ENCODE results near the gene MAPRE3. TPM values are rescaled to one million over a fixed set of nuclear protein-coding genes. Genes with fewer than 3 reads are reported as not detected.

MAPRE3 gene
- total RNA-seq, 1 experiment from 2014 or later, result 2.3 TPM

DNA sequence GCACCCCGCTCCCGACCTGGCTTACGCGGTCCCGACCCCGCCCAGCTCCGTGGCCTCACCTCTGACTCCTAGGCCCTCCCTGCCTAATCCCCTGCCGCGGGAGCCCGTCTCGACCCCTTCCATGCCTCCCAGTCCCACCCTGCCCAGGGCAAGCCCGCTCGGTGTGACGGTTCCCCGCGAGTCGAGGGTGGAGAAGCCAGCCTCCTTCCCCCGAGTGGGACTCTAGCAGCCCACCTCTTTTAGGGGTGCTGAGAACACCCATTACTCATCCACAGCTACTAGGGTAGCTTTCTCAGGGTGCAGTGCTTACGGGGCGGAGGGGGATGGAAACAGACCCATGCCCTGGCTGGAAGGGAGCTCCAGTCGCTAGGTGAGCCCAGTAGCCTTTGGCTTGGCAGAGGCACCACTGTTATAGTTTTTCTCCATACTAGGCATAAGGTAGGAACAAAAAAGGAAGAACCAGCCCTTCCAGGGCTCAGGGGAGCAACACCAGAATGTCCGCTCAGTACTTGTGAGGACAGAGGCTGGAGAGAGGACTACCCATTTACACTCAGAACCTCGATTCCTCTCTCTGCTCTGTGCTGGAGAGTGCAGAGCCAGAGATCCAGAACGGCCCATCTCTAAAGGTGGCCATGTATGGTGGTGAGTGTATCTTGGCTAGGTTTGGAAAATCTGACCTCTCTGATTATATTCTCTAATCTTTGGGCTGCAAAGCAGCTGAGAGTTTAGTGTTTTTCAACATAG lies 81.6 kb downstream of the MAPRE3 start:
- DNase-seq (ENCODE audit: low spot score), result no peak
- in situ Hi-C loops (cut with HindIII; ENCODE audit: low sequenced_read_pairs), result no loop called here

DNA sequence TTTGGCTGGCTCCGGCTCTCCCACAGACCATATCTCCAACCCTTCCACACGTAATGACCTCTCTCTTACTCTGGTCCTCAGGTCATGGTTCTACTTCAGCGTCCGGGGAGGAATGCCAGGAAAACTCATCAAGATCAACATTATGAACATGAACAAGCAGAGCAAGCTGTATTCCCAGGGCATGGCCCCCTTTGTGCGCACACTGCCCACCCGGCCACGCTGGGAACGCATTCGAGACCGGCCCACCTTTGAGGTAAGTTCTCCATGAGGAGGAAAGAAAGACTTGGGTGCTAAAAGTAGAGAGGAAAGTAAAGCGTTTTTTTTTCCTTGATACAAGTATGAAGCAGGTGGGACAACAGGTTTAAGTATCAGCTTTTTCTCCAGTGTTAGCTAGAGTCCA lies 82.9 kb downstream of the MAPRE3 start:
- DNase-seq (ENCODE audit: low spot score), result no peak
- in situ Hi-C loops (cut with HindIII; ENCODE audit: low sequenced_read_pairs), result no loop called here

DNA sequence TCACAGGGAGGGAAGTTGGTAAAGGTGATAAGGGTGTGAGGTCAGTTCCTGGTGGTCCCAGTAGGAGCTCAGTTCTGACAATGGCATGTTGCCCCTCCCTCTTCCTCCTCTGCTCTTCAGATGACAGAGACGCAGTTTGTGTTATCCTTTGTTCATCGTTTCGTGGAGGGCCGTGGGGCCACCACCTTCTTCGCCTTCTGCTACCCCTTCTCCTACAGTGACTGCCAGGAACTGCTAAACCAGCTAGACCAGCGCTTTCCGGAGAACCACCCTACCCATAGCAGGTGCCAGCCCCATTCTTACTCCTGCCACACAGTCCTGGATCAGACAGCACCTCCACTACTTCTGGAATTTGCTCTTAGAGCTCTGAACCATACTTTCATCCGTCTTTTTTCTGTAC lies 83.3 kb downstream of the MAPRE3 start:
- DNase-seq (ENCODE audit: low spot score), result no peak
- in situ Hi-C loops (cut with HindIII; ENCODE audit: low sequenced_read_pairs), result no loop called here

DNA sequence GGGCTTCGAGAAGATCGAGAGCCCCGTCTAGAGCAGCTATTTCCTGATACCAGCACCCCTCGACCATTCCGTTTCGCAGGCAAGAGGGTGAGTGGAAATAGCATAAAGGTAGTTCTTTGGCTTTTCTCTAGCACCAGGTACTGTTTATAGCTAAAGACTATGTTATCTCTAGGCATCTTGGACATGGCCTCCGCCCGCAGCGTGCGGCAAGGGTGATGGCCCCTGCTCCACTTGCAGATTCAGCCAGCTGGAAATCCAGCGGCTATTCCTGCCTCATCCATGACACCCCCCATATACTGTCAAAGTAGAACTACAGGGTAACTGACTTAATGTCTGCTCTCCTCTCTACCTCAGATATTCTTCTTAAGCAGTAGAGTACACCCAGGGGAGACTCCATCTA lies 84.3 kb downstream of the MAPRE3 start:
- DNase-seq (ENCODE audit: low spot score), result no peak
- in situ Hi-C loops (cut with HindIII; ENCODE audit: low sequenced_read_pairs), result no loop called here

DNA sequence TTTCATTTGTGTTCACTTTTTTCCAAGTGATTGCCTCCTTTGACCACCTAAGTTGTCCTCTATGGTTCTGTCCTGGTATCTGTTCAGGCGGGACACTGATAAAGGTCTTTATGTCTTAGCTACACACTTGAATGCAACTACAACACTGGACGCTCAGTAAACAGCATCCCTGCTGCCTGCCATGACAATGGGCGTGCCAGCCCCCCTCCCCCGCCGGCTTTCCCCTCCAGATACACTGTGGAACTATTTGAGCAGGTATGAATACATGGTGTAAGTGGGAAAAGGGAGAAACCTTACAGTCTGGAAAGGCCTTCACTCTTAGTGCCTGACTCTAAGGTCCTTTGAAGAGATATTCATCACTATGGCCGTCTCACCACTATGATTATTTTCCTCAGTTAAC lies 86.7 kb downstream of the MAPRE3 start:
- in situ Hi-C loops (cut with HindIII; ENCODE audit: low sequenced_read_pairs), result no loop called here
- DNase-seq (ENCODE audit: low spot score), result no peak

DNA sequence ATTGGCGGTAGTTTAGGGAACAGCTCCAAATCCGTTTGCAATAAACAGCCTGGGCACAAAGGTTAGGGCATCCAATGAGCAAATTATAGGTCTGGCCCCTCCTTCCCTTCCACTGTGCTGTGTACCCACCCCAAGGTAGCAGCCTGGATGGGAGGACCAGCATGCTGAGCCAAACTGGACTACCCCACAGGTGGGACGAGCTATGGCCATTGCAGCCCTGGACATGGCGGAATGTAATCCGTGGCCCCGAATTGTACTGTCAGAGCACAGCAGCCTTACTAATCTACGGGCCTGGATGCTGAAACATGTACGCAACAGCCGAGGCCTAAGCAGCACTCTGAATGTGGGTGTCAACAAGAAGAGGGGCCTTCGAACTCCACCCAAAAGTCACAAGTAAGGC lies 87.8 kb downstream of the MAPRE3 start:
- DNase-seq (ENCODE audit: low spot score), result no peak
- in situ Hi-C loops (cut with HindIII; ENCODE audit: low sequenced_read_pairs), result no loop called here

DNA sequence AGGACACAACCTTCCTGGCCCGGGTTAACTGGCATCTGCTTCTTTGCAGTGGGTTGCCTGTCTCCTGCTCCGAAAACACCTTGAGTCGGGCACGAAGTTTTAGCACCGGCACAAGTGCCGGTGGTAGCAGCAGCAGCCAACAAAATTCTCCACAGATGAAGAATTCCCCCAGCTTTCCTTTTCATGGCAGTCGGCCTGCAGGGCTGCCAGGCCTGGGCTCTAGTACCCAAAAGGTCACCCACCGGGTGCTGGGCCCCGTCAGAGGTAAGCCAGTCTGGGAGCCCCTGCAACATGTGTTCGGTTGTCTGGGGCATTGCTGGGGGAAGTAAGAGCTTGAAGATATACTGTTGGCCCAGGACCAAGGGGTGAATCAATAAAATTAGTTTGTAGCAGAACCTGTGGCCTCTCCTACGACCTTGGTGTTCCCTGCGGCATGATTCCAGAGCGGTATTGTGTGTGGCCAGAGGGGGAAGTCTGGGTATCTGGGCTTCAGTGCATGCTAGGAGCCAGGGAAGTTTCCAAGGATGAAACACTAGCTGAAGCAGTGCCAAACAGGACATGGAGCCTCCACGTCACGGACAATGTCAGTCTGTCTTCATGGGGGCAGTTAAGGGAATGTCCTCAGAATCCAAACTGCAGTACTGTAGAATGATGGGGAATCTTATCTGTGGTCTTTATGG lies 88.8 kb downstream of the MAPRE3 start:
- in situ Hi-C loops (cut with HindIII; ENCODE audit: low sequenced_read_pairs), result no loop called here
- DNase-seq (ENCODE audit: low spot score), result no peak

DNA sequence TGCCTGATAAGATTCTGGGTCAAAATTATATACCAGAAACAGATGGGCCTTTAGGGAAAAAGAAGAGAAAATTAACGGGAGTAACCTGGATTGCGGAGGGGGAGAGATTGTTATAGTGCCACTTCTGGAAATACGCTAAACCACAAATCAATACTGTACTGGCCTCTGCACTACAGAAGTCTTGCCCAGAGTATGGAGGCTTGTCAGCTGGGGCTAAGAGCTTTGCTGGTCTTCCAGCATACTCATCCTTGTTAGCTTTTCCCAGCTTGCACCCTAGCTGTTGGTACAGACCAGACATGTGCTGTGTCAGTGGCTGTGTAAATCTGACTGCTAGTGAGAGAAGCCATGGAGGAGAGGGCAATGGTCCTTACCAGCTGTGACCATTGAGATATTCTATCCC lies 89.9 kb downstream of the MAPRE3 start:
- in situ Hi-C loops (cut with HindIII; ENCODE audit: low sequenced_read_pairs), result no loop called here
- DNase-seq (ENCODE audit: low spot score), result no peak

DNA sequence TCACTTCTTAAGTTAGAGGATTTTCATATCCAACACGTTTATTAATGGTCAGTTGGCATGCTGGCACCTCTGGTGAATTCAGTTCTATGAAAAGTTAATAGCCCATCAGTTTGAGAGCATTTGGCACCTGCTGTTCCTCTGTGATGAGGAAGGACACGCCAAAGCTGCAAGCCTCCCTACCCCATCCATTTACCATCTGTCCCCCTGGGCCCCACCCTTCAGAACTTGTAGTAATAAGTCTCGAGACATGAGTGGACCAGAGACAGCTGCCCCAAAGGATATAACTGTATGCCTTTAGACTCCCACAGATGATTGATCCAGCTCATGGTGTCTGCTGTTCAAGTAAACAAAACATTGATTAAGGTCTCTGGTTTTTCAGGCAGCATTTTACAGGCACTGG lies 94.7 kb downstream of the MAPRE3 start:
- DNase-seq (ENCODE audit: low spot score), result no peak
- in situ Hi-C loops (cut with HindIII; ENCODE audit: low sequenced_read_pairs), result no loop called here

DNA sequence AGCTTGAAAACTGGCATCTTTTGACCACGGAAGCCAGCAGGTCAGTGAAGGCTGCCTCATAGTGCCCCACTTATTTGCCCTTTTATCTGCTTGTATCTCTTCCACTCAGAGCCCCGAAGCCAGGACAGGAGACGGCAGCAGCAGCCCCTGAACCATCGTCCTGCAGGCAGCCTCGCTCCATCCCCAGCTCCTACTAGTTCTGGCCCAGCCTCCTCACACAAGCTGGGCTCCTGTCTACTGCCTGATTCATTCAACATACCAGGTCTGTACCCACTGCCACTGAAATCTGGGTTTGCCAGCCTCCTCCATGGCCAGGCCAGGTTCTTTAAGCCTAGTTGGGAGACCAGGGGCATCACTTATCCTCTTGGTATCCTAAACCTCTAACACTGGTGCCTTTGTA lies 96.9 kb downstream of the MAPRE3 start:
- no peak for DNase-seq (ENCODE audit: low spot score)
- in situ Hi-C loops (cut with HindIII; ENCODE audit: low sequenced_read_pairs), result no loop called here

DNA sequence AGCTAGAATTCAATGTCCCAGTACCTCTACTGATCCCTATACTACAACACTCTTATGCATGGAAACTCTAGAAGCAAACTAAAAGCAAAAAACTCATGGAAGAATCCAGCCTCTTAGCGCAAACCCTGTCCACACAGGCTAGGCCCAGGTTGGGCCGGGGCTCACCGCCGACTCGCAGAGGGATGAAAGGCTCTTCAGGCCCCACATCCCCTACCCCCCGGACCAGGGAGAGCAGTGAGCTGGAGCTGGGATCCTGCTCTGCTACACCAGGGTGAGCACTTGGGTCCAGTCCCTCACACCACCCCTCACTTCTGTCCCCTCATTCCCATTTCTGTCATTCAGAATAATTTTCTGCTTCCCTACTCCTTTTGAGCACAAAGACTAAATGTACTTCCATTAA lies 99.0 kb downstream of the MAPRE3 start:
- no peak for DNase-seq (ENCODE audit: low spot score)
- in situ Hi-C loops (cut with HindIII; ENCODE audit: low sequenced_read_pairs), result no loop called here

DNA sequence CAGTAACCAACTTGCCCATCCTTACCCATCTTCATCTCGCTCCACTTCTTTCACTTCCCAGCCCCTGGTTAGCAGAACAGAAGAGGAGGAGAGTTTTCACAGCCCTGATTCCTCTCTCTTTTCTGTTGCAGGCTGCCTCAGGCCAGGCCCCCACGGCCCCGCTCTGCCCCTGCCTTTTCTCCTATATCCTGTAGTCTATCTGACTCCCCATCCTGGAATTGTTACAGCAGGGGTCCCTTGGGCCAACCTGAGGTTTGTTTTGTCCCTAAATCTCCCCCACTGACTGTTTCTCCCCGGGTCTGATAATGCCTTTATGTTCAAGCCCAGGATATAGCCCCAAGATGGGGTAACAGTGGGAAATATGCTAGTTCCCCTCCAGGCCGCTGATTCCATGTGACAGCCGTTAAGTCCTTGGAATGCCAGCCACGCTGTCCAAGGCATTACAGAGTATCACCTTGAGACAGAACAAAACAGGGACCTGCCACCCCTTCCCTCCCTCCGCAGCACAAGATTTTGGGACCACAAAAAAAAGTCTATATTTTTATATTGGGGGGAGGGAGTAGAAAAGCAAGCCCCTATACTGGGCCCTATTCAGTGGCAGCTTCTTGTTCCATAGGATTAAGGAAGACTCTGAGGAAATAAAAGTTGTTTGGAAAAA lies 99.7 kb downstream of the MAPRE3 start:
- no peak for DNase-seq (ENCODE audit: low spot score)
- in situ Hi-C loops (cut with HindIII; ENCODE audit: low sequenced_read_pairs), result no loop called here

DNA sequence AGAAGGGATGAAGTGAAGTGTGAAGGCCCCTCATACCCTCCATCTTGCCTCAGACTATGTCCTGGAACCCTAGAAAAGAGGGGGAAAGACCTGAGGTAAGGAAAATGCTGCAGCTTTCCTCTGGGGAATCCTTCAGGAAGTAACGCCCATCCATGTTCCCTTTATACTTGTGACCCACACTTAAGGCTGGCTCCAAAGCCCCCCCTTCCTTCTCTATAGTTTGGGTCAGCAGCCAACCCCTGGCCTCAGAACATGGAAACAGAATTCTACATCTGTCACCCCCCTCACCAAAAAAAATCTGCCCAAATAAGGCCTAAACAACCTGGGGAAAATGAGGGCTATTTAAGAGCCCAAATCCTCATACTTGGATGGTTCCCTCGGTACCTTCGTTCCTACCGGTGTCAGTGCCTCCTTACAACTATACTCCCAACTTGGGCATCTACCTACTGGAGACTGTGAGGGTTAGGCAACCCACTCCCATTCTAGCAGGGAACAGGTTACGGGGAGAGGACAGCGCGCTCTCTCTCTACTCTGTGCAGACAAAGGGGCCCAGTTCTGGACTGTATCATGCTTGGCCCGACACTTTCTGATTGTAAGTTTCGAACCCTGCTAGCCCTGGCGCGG lies 100.3 kb downstream of the MAPRE3 start:
- DNase-seq (ENCODE audit: low spot score), result no peak

DNA sequence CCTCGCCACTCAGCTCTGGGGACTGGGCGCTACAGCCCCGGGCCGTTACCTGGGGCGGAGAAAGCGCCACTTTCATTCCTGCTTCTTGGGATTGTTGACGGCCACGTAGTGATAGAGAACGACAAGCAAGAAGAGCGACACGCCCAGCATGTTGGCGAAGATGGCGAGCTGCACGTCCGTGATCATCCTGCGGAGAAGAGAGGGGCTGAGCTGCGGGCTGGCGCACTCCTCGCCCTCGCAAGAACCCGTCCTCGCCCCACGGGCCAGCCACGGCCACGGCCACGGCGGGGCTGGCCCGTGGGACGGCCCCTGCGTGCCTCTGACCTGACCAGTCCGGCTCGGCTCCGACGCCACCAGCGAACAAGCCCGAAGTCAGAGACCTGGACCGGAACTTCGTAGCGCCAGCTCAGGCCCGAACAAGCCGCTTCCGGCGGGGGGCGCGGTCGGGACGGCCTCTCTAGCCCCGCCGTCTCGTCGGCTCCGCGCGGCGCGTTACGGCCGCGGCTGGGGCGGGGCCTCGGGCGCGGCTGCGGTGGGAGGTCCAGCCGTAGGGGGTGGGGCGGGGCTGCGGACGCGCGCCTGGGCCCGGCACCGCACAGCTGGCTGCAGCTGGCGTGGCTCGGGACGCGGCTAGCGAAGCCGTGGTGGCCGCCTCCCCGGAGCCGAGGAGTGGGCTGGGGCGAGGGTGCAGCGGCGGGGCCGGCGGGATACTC lies 101.0 kb downstream of the MAPRE3 start, which contains the start of gene OST4:
Gene OST4, minus strand, starts transcription at position 378 of the 713 bp plus-strand sequence.
- peak; percentile 93 for DNase-seq (ENCODE audit: low spot score)
- in situ Hi-C loops (cut with HindIII; ENCODE audit: low sequenced_read_pairs), result no loop called here

More for the DNA sequence above, 100.3 kb downstream of the MAPRE3 start:
- in situ Hi-C loops (cut with HindIII; ENCODE audit: low sequenced_read_pairs), result no loop called here

DNA sequence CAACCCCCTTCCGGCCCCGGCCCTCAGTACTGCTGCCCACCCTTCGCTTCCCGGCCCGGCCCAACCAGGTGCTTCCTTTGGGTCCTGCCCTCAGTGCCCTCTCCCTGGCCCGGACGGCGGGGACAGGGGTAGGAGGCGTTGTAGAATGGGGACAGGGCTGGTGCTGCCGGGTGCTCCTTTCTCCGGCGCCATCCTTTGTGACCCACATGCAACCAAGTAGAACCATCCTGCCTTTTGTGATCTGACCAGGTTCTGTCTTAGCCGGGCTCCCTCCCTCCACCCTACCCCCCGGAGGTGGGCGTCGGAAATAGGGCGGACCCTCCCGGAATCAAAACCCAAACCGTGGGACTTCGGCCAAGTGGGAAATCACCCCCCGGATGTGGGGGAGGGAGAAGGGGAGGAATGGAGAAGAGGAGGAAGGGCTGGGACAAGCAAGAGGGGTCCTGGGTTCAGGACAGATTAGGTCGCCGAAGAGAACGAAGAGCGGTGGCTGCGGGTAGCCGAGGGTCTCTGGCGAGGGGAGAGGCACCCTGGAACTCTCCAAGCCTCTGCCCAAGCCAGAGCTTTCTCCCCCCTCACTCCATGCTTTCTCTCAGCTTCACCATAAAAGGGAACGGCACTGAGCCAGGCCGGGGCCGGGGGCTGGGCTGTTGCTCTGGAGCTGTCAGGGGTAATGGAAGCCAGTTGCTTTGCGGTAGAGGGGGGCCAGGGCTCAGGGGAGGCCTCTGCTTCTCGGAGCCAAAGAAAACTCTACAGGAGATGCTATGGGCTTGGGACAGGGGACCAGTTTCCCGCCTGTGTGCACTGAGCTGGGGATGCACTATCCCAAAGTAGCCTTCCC lies 101.8 kb downstream of the MAPRE3 start:
- in situ Hi-C loops (cut with HindIII; ENCODE audit: low sequenced_read_pairs), result no loop called here
- no peak for DNase-seq (ENCODE audit: low spot score)

DNA sequence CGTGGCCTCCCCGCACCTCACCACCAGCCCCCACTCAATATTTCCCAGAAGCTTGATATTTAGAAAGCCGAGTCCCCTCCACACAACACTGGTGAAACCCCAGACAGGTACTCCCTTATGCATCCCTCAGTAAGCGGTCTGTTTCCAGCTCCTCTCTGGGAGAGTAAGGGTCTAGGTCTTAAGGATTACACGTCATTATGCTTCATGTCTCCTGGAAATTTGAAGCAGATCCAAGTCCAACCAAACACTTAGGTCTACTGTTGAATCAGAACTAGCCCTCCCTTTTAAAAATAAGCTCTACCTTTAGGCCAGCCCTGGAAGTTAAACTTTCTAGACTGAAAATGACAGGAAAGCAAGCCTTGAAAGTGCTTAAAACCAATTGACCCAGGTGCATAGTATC lies 102.5 kb downstream of the MAPRE3 start:
- DNase-seq (ENCODE audit: low spot score), result no peak
- in situ Hi-C loops (cut with HindIII; ENCODE audit: low sequenced_read_pairs), result no loop called here

DNA sequence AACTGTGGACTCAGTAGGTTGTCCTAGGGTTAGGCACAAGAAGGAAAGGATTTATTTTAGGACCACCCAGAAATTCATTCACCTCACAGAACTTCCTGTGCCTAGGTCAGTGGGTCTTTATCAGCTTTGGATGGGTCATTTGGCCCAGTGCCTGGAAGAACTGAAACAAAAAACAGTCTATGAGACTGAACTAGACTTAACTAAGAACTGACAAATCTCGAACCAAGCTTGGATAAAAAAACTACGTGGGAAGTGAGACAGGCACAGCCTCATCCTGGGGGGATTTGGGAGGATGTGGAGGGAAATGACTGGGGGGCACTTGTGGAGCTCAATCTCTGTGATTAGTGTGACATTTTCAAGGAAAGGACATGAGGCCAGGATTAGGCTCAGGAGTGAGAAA lies 103.3 kb downstream of the MAPRE3 start:
- DNase-seq (ENCODE audit: low spot score), result no peak

DNA sequence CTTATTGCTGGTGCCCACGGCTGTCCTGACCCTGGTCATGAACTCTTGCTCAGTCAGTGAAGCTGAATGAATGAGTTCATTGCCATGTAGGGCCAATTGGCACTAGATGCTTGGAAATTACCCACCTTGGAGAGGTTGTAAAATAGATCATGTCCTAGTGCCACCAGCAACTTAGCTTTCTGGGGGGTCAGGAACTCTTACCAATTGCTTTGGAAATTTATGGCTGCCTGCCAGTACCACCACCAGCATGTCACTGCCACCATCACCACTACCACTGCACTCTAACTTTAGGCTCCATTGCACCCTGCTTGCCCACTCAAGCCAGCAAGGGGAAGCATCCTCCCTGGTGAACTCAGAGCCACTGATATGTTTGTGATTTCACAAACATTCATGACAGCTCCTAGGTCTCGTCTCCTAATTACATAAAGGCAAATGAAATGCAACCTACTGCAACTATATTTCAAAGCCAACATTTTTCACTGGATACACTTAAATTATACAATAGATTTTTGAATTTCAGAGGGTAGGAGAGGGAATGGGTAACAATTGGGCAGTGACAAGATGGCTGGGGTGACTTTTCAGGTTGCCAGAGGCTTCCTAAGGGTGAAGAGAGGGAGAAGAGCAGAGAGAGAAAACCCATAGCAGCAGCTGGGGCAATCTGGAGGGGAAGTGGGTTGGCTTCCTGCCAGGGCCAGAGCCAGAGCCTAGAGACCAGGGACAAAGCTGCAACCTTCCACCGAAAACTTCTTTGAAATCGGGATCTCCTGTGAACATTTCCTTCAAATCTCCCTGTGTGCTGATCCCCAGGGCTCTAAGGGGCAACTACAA lies 104.5 kb downstream of the MAPRE3 start:
- in situ Hi-C loops (cut with HindIII; ENCODE audit: low sequenced_read_pairs), result no loop called here
- DNase-seq (ENCODE audit: low spot score), result no peak

More for the DNA sequence above, 103.3 kb downstream of the MAPRE3 start:
- in situ Hi-C loops (cut with HindIII; ENCODE audit: low sequenced_read_pairs), result no loop called here

Measured in G401 (cell line).